Measurements from ENCODE around the gene ABCA4.
"Not testable (repeated sequence)": the region's sequence is repeated elsewhere in the genome, so short reads cannot be mapped to it uniquely, and the experiment has no call there.

Gene ABCA4

GRCh38 chr1:93969371-93969770 lies 151.6 kb downstream of the ABCA4 start:
- DNase-seq = no peak

GRCh38 chr1:93967306-93967705 lies 153.6 kb downstream of the ABCA4 start:
- DNase-seq = no peak

GRCh38 chr1:93965888-93966287 lies 155.1 kb downstream of the ABCA4 start:
- no peak for DNase-seq

- no peak for DNase-seq
Measured at GRCh38 chr1:93965256-93965655, 155.7 kb downstream of the ABCA4 start.

GRCh38 chr1:93964777-93965200 lies 156.2 kb downstream of the ABCA4 start:
- DNase-seq = no peak

- no peak for DNase-seq
Measured at GRCh38 chr1:93964096-93964776, 156.7 kb downstream of the ABCA4 start.

GRCh38 chr1:93963585-93963984 lies 157.4 kb downstream of the ABCA4 start:
- DNase-seq = no peak

- DNase-seq = no peak
Measured at GRCh38 chr1:93961906-93962305, 159.0 kb downstream of the ABCA4 start.

- no peak for DNase-seq
Measured at GRCh38 chr1:93961443-93961842, 159.5 kb downstream of the ABCA4 start.

GRCh38 chr1:93960641-93961147 lies 160.3 kb downstream of the ABCA4 start:
- no peak for DNase-seq

- no peak for DNase-seq
Measured at GRCh38 chr1:93959413-93959812, 161.5 kb downstream of the ABCA4 start.

- no peak for DNase-seq
Measured at GRCh38 chr1:93958726-93959100, 162.2 kb downstream of the ABCA4 start.

- DNase-seq = no peak
Measured at GRCh38 chr1:93958032-93958725, 162.8 kb downstream of the ABCA4 start.

- DNase-seq = no peak
Measured at GRCh38 chr1:93955765-93956164, 165.2 kb downstream of the ABCA4 start.

- not testable (repeated sequence) for DNase-seq
Measured at GRCh38 chr1:93947002-93947686, 173.8 kb downstream of the ABCA4 start.

Measured in NCI-H1092 treated with DMSO at 0.1 percent for 48 hours (cell line).